Measurements from ENCODE around the gene HELZ2. TPM values are rescaled to one million over a fixed set of nuclear protein-coding genes. Genes with fewer than 3 reads are reported as not detected.

HELZ2 gene
- total RNA-seq, 1 donor from 2014 or later, result 58.1 TPM

- intact Hi-C loops (cut with DNase I), result no loop called here
Measured at GRCh38 chr20:63585616-63586565, 11.9 kb upstream of the HELZ2 start.

DNA sequence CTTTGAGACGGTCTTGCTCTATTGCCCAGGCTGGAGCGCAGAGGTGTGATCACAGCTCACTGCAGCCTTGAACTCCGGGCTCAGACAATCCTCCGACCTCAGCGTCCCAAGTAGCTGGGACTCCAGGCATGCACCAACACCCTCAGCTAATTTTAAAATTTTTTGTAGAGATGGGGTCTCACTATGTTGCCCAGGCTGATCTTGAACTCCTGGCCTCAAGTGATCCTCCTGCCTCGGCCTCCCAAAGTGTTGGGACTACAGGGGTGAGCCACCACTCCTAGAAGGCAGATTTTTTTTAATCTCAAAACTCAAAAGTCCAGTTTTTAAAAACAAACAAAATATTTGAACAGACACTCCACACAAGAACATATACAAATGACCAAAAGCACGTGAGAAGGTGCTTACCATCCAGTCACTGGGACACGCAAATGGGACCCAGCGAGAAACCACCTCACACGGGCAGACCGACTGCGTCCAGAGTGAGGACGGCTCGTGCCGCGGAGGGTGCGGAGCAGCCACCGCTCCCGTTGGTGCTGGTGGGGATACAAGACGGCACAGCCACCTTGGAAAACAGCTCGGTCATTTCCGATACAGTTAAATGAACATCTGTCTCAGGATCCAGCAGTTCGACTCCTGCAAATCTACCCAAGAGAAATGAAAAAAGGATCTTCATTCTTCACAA is 8.5 kb upstream of the HELZ2 start:
- no peak overlapping the region for H3K27ac ChIP-seq

More at GRCh38 chr20:63585616-63586565, 11.9 kb upstream of the HELZ2 start:
- no peak for TF ChIP-seq CTCF (IDR thresholded peaks at IDR 0.05)
- DNase-seq (ENCODE audit: low spot score in 2 of 2), result no peak
- Histone ChIP-seq H3K4me1 (no peaks in the 10 kb centered on the region), H3K4me3 (no peak overlapping the region), H3K9me3 (no peaks in the 10 kb centered on the region), H3K36me3 (peaks cover 26 to 28% of the 10 kb centered on the region in 2 donors), H3K27ac (no peak overlapping the region), H3K27me3 (no peaks in the 10 kb centered on the region)

DNA sequence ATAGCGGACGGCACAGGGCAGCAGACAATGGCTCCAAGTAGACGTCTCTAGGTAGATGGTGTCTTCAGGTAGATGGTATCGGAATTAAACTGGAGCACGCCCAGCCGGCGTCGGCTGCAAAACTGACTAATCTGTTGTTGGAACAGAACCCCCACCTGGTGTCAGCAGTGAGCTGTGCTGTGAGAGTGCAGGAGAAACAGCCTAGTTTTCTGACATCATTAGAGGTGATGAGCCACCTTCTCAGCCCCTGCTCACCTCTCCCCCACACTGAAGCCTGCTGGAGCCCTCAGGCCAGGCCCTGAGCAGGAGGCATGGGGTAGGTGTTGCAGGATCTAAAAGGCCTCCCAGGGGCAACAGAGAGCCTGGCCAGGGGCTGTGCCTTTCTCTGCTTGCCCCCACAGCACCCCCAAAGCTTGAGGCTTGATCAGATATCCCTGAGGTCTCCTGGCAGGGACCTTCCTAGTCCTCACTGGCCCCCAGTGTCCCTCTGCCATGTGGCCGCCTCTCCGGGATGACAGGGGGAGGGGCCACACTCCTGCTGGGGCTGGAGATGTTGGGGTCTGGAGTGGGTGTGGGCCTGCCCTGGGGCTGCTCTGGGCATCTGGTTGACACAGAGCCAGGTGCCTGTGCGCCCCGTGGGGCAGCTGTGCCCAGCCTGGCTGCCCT is 6.9 kb upstream of the HELZ2 start:
- Histone ChIP-seq H3K4me1 (no peaks in the 10 kb centered on the region), H3K9me3 (no peaks in the 10 kb centered on the region), H3K36me3 (no peaks in the 10 kb centered on the region), H3K4me3 (no peak overlapping the region), H3K27me3 (no peaks in the 10 kb centered on the region), H3K27ac (no peak overlapping the region)
- TF ChIP-seq CTCF (IDR thresholded peaks at IDR 0.05), result no peak
- intact Hi-C loops (cut with DNase I), result no loop called here
- DNase-seq (ENCODE audit: low spot score in 2 of 2), result no peak

More for the DNA sequence above, 8.5 kb upstream of the HELZ2 start:
- Histone ChIP-seq H3K4me3 (no peak overlapping the region), H3K9me3 (no peaks in the 10 kb centered on the region), H3K4me1 (no peaks in the 10 kb centered on the region), H3K36me3 (peaks cover 0 to 4% of the 10 kb centered on the region in 2 donors), H3K27me3 (no peaks in the 10 kb centered on the region)
- TF ChIP-seq CTCF (IDR thresholded peaks at IDR 0.05), result no peak
- no peak for DNase-seq (ENCODE audit: low spot score in 2 of 2)
- intact Hi-C loops (cut with DNase I), result no loop called here

- H3K36me3 ChIP-seq, result no peaks in the 10 kb centered on the region
- H3K9me3 ChIP-seq, result no peaks in the 10 kb centered on the region
- DNase-seq (ENCODE audit: low spot score in 2 of 2), result no peak
- no peak for TF ChIP-seq CTCF (IDR thresholded peaks at IDR 0.05)
- intact Hi-C loops (cut with DNase I), result no loop called here
- no peak overlapping the region for H3K4me3 ChIP-seq
- H3K4me1 ChIP-seq, result peaks cover 0 to 3% of the 10 kb centered on the region in 2 donors
- no peak overlapping the region for H3K27ac ChIP-seq
- no peaks in the 10 kb centered on the region for H3K27me3 ChIP-seq
Measured at GRCh38 chr20:63579017-63579694, 5.1 kb upstream of the HELZ2 start.

Data from ascending aorta (tissue), 2 donors.